Cardiac muscle cell (in vitro differentiated cells and primary cell): ENCODE measurements around the gene MANEA. TPM values are rescaled to one million over a fixed set of nuclear protein-coding genes. Genes with fewer than 3 reads are reported as not detected.

Source experiments
- DNase-seq, 2 donors: peaks; one replicate each; pipeline versions ENCODE4 v3.0.0 to v3.0.0-alpha.2; 2010 to 2017; ENCODE audit warnings: low read depth in 1 of 2, low spot score in 1 of 2
- H3K27ac ChIP-seq: fragments of 200-600 bp; sonication (generic); 2 replicates; pipeline ENCODE4 v1.5.1; 2016
- H3K27me3 ChIP-seq: fragments of 200-600 bp; sonication (generic); 2 replicates; pipeline ENCODE4 v1.6.0; 2016; ENCODE audit warnings: control low read depth
- H3K36me3 ChIP-seq: fragments of 200-600 bp; sonication (generic); 2 replicates; pipeline ENCODE4 v1.5.1; 2016; ENCODE audit warnings: control low read depth
- H3K4me1 ChIP-seq: fragments of 200-600 bp; sonication (generic); 2 replicates; pipeline ENCODE4 v1.8.1; 2017; ENCODE audit warnings: low read depth, mild to moderate bottlenecking, mixed run types
- H3K4me3 ChIP-seq: fragments of 200-600 bp; sonication (generic); 2 replicates; pipeline ENCODE4 v1.5.1; 2016; ENCODE audit warnings: mild to moderate bottlenecking
- H3K9me3 ChIP-seq: fragments of 200-600 bp; sonication (generic); 2 replicates; pipeline ENCODE4 v1.5.1; 2017; ENCODE audit warnings: low read depth, mild to moderate bottlenecking, control low read depth
- CTCF ChIP-seq: IDR thresholded peaks from 2 replicates; pipeline ENCODE4 v1.5.1; 2012; ENCODE audit warnings: low read depth, mild to moderate bottlenecking, low read length
- polyA plus RNA-seq: library from polyadenylated mRNA; unstranded; fragments of >200 nt; fragmentation: Nextera tagmentation; extraction: Ambion mirVana; gene quantifications from 2 replicates; pipeline ENCODE4 v1.2.1, GENCODE V29; 2016
- total RNA-seq: library from RNA; depleted of rRNA; stranded (reverse); fragments of >200 nt; gene quantifications from 2 replicates; pipeline ENCODE4 v1.2.3, GENCODE V29; 2016

Gene MANEA
- total and polyA plus RNA-seq, 2 experiments from 2014 or later, result 7.3 to 8.8 TPM

GRCh38 chr6:95614094-95614493, 36.8 kb downstream of the MANEA start:
- Histone ChIP-seq H3K36me3 (no peaks in the 10 kb centered on the region), H3K9me3 (no peaks in the 10 kb centered on the region), H3K4me1 (no peaks in the 10 kb centered on the region), H3K27ac (no peak overlapping the region), H3K4me3 (no peak overlapping the region), H3K27me3 (no peaks in the 10 kb centered on the region)
- TF ChIP-seq CTCF, result no peak
- peak in 1 of 2 donors; percentile 20 for DNase-seq

- TF ChIP-seq CTCF, result no peak
- Histone ChIP-seq H3K36me3 (no peaks in the 10 kb centered on the region), H3K4me3 (no peak overlapping the region), H3K4me1 (no peaks in the 10 kb centered on the region), H3K27me3 (no peaks in the 10 kb centered on the region), H3K9me3 (no peaks in the 10 kb centered on the region), H3K27ac (no peak overlapping the region)
- DNase-seq, result no peak
These were observed 52.2 kb downstream of the MANEA start for GRCh38 chr6:95629551-95629950.

GRCh38 chr6:95636552-95637431, 59.5 kb downstream of the MANEA start:
- H3K27ac ChIP-seq, result no peak overlapping the region
- TF ChIP-seq CTCF, result no peak
- no peaks in the 10 kb centered on the region for H3K27me3 ChIP-seq
- no peaks in the 10 kb centered on the region for H3K4me1 ChIP-seq
- no peak for DNase-seq
- H3K36me3 ChIP-seq, result no peaks in the 10 kb centered on the region
- no peak overlapping the region for H3K4me3 ChIP-seq
- H3K9me3 ChIP-seq, result no peaks in the 10 kb centered on the region

GRCh38 chr6:95648636-95649035, 71.3 kb downstream of the MANEA start:
- H3K4me3 ChIP-seq, result no peak overlapping the region
- H3K27ac ChIP-seq, result no peak overlapping the region

GRCh38 chr6:95649451-95649850, 72.1 kb downstream of the MANEA start:
- Histone ChIP-seq H3K27ac (no peak overlapping the region), H3K4me3 (no peak overlapping the region), H3K36me3 (no peaks in the 10 kb centered on the region), H3K9me3 (no peaks in the 10 kb centered on the region), H3K27me3 (no peaks in the 10 kb centered on the region), H3K4me1 (no peaks in the 10 kb centered on the region)
- TF ChIP-seq CTCF, result no peak
- no peak for DNase-seq

More at GRCh38 chr6:95648636-95649035, 71.3 kb downstream of the MANEA start:
- H3K9me3 ChIP-seq, result no peaks in the 10 kb centered on the region
- no peaks in the 10 kb centered on the region for H3K36me3 ChIP-seq
- H3K27me3 ChIP-seq, result no peaks in the 10 kb centered on the region
- TF ChIP-seq CTCF, result no peak
- H3K4me1 ChIP-seq, result no peaks in the 10 kb centered on the region
- no peak for DNase-seq
